ENCODE data around the gene GRIK5.

DNA sequence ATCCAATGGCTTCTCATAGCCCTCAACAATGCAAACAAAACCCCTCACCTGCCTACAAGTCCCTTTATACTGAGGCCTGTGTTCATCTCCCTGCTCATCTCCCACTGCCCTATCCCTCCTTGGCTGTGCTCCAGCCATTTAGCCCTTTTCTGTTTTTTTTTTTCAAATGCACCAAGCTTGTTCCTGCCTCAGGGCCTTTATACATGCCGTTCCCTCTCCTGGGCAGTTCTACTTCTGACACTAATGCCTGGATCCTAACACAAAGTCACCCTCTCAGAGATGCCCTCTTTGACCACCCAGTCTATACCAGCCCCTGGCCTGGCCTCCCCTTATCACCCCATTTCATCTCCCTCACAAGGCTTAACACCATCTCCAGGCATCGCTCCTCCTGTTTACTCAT, 32.9 kb upstream of the GRIK5 start:
- TF ChIP-seq, protein P1, sequence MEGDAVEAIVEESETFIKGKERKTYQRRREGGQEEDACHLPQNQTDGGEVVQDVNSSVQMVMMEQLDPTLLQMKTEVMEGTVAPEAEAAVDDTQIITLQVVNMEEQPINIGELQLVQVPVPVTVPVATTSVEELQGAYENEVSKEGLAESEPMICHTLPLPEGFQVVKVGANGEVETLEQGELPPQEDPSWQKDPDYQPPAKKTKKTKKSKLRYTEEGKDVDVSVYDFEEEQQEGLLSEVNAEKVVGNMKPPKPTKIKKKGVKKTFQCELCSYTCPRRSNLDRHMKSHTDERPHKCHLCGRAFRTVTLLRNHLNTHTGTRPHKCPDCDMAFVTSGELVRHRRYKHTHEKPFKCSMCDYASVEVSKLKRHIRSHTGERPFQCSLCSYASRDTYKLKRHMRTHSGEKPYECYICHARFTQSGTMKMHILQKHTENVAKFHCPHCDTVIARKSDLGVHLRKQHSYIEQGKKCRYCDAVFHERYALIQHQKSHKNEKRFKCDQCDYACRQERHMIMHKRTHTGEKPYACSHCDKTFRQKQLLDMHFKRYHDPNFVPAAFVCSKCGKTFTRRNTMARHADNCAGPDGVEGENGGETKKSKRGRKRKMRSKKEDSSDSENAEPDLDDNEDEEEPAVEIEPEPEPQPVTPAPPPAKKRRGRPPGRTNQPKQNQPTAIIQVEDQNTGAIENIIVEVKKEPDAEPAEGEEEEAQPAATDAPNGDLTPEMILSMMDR (IDR thresholded peaks at IDR 0.05), result no peak
- no peak for TF ChIP-seq POLR2A (IDR thresholded peaks at IDR 0.05)
- no peak for TF ChIP-seq EP300 (IDR thresholded peaks at IDR 0.05; ENCODE audit: low read depth)
